GM12892 (cell line): ENCODE results near the gene ADAMTS4.

ENCODE experiments used
- DNase-seq: peaks from one replicate; pipeline ENCODE4 v3.0.0; 2011; ENCODE audit not compliant: insufficient read length
- FAIRE-seq: peaks from 2 replicates; lab custom pipeline; 2011; peaks lifted over from hg19 to GRCh38; lab: Jason Lieb, UNC
- POLR2A ChIP-seq: IDR thresholded peaks from 2 replicates; pipeline ENCODE4 v1.6.1; 2011; ENCODE audit warnings: low read depth, low read length, control low read depth
- POLR2AphosphoS5 ChIP-seq: IDR thresholded peaks from 2 replicates; pipeline ENCODE4 v1.6.1; 2011; ENCODE audit warnings: low read depth, low read length, control low read depth
- TAF1 ChIP-seq: IDR thresholded peaks from 2 replicates; pipeline ENCODE4 v1.6.1; 2011; ENCODE audit warnings: low read depth, mild to moderate bottlenecking, control low read depth, low read length, borderline replicate concordance

Gene ADAMTS4

GRCh38 chr1:161177936-161178244 lies 21.0 kb downstream of the ADAMTS4 start:
- no peak for TF ChIP-seq TAF1
- no peak for TF ChIP-seq POLR2AphosphoS5
- no peak for TF ChIP-seq POLR2A
- FAIRE-seq (no peak), DNase-seq (no peak)

DNA sequence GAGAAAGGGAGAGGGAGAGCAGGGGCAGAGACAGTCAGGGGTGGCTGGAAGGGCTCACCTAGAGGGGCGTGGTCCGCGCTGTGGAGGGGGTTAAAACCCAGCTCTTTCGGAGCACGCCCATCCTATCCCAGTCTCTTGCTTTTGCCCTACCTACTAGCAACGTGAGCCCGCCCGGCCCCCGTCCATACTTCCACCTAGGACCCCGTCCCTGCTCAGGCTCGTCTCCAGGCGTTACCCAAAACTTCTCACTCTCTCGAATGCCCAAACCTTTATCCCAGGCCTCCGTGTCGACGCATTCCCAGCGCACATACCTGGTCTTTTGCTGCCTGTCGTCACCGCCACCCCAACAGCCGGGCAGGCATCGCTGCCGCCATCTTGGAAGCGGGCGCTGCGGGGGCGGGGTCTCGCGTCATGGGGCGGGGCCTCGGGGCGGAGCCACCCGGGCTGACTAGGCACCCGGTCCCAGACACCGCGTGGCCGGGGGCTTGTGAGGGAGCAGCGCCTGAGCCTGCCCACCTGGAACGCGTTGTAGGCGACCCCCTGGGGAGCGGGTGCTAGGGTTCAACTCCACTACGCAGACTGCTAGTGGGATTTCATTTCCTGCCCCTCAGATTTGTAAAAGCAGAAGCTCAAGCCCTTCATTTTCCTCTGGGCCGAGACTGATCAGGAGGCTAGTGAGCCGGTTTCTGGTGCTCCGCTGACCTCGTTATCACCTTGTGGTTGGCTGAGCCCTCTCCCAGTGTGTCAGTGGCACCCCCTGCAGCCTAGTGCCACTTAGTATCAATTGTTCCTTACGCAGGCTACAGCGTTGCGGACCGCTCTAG lies 21.5 kb downstream of the ADAMTS4 start, which contains the start of gene B4GALT3:
B4GALT3 (minus strand) TSS at position 396 of the 824 bp plus-strand sequence. CDS start 1,447 bp downstream, outside the sequence.
- DNase-seq (peak; percentile 98), FAIRE-seq (peak; percentile 73)
- TF ChIP-seq POLR2A (peak; percentile 91), POLR2AphosphoS5 (peak; percentile 88), TAF1 (peak; percentile 86)

- TF ChIP-seq POLR2AphosphoS5: no peak
- no peak for FAIRE-seq
- DNase-seq: no peak
These were observed 22.3 kb downstream of the ADAMTS4 start for GRCh38 chr1:161176468-161177111.

DNA sequence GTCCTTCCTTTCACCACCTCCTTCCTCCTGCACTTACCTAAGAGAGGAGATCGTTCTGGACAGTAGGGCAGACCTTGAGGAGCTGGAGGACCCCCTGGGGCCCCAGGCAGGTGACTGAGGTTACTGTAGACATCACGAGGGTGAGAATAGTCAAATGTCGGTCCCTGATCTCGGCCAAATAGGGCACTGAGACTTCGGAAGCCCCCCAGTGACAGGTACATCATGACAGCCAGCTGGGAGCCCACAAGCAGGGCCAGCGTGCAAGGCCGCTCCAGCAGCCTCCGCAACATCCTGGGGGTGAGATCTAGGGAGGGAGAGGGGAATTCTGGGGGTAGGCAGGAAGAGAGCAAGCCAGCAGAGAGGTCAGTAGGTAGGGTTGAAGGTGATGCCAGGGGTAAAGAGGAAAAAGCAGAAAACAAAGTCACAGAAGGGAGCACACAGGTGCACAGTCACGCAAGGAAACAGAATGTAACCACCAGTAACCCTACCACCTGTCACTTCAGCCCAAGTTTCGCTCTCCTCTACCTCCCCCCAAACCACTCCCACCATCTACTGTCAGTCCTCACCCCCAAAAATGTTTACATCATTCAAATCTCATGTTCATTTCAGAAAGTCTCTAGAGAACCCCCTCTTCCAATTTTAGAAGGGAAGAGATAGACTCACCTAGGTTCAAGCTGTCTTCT lies 22.9 kb downstream of the ADAMTS4 start:
- TF ChIP-seq POLR2A: no peak
- no peak for TF ChIP-seq TAF1
- no peak for TF ChIP-seq POLR2AphosphoS5
- no peak for FAIRE-seq
- no peak for DNase-seq

GRCh38 chr1:161174911-161175310 lies 23.9 kb downstream of the ADAMTS4 start:
- DNase-seq (no peak), FAIRE-seq (no peak)

DNA sequence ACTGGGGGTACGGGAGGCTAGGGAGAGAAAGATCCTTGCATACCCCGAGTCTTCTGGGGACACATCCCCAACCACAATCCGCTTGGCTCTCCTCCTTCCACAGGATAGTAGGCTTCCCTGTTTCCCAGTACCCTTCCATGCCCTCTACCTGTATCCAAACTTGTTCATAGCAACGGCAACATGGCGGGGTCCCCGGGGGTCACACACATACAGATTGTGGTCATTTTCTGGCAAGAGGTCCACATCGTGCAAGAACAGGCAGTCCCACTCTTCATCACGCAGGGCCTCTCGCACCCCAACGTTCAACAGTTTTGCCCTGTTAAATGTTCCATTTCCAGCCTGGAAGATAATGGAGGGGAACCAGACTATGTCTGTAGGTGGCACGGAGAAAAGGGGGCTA lies 25.1 kb downstream of the ADAMTS4 start:
- DNase-seq (no peak), FAIRE-seq (no peak)

More at GRCh38 chr1:161174911-161175310, 23.9 kb downstream of the ADAMTS4 start:
- TF ChIP-seq POLR2A: no peak
- no peak for TF ChIP-seq TAF1
- no peak for TF ChIP-seq POLR2AphosphoS5

DNA sequence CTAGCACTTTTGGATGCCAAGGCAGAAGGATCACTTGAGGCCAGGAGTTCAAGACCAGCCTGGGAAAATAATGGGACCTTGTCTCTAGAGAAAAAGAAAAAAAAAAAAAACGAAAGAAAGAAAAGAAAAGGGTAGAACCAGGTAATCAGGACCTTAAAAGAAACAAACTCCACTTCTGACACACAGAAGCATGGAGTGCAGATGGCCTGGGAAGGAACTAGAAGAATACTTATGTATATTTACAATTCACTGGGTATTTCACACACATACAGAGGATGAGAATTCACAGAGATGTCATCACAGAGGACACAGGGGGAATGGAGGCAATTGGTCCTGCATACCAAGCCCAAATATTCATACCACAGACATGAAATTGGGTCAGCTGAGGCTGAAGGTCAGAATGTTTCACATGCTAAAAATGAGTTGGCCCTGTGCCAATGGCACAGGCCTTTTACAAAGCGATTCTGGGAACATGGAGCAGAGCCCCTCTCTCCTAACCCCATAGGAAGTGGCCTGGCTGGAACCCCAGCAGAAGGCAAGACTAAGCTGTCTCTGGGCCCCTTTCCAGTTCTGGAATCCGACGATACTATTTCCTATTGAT lies 26.0 kb downstream of the ADAMTS4 start:
- DNase-seq (no peak), FAIRE-seq (no peak)
- no peak for TF ChIP-seq POLR2A
- TF ChIP-seq TAF1: no peak
- no peak for TF ChIP-seq POLR2AphosphoS5

More for the DNA sequence above, 25.1 kb downstream of the ADAMTS4 start:
- TF ChIP-seq POLR2A: no peak
- TF ChIP-seq POLR2AphosphoS5: no peak
- TF ChIP-seq TAF1: no peak

- TF ChIP-seq TAF1 (no peak), POLR2AphosphoS5 (no peak)
- no peak for DNase-seq
- FAIRE-seq: no peak
These were observed 26.5 kb downstream of the ADAMTS4 start for GRCh38 chr1:161172349-161172748.

GRCh38 chr1:161171696-161172095 lies 27.2 kb downstream of the ADAMTS4 start:
- no peak for FAIRE-seq
- no peak for TF ChIP-seq POLR2A
- no peak for TF ChIP-seq POLR2AphosphoS5
- TF ChIP-seq TAF1: no peak

DNA sequence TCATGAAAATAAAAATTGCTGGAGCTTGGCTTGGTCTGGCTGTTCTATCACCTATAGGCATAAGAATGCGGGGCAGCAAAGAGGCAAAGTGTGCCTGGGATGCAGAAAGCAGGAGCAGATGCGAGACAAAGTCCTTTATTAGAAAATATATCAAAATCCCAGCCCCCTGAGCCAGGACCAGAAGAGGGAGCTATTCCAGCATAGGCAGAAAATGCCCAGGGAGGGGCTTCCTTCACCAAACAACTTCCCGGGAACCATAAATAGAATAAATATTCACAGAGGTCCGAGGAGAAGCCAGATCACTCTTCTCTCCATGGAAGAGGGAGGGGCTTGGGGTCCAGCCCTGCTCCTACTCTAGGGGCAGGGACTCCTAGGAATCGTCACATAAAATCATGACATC lies 27.7 kb downstream of the ADAMTS4 start:
- DNase-seq (no peak), FAIRE-seq (no peak)
- TF ChIP-seq TAF1: no peak
- no peak for TF ChIP-seq POLR2A
- no peak for TF ChIP-seq POLR2AphosphoS5

More at GRCh38 chr1:161171696-161172095, 27.2 kb downstream of the ADAMTS4 start:
- no peak for DNase-seq

DNA sequence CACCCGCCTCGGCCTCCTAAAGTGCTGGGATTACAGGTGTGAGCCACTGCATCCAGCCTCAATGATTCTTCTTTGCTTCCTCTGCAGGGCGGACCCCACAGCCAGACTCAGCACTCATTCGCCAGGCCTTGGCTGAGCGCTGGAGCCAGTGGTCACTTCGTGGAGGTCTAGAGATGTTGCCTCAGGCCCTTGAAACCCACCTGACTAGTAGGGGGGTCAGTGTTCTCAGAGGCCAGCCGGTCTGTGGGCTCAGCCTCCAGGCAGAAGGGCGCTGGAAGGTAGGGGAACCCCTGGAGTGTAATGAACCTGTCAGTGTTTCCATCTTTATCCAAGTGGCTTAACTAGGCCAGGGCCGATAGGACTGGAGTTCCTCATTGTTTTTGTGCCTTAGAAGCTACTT lies 29.9 kb downstream of the ADAMTS4 start:
- TF ChIP-seq TAF1: no peak
- TF ChIP-seq POLR2AphosphoS5: no peak
- no peak for TF ChIP-seq POLR2A
- DNase-seq (no peak), FAIRE-seq (no peak)
